GM19023 (cell line): ENCODE measurements around the gene MVD.
"Not testable (repeated sequence)": the region's sequence is repeated elsewhere in the genome, so short reads cannot be mapped to it uniquely, and the experiment has no call there.

Experiments
- ATAC-seq: cut with Tn5 transposase; IDR thresholded peaks from one replicate; pipeline ENCODE4 v1.9.1; 2021; ENCODE audit warnings: mild to moderate bottlenecking, moderate library complexity; ENCODE audit not compliant: unreplicated experiment

MVD gene

DNA sequence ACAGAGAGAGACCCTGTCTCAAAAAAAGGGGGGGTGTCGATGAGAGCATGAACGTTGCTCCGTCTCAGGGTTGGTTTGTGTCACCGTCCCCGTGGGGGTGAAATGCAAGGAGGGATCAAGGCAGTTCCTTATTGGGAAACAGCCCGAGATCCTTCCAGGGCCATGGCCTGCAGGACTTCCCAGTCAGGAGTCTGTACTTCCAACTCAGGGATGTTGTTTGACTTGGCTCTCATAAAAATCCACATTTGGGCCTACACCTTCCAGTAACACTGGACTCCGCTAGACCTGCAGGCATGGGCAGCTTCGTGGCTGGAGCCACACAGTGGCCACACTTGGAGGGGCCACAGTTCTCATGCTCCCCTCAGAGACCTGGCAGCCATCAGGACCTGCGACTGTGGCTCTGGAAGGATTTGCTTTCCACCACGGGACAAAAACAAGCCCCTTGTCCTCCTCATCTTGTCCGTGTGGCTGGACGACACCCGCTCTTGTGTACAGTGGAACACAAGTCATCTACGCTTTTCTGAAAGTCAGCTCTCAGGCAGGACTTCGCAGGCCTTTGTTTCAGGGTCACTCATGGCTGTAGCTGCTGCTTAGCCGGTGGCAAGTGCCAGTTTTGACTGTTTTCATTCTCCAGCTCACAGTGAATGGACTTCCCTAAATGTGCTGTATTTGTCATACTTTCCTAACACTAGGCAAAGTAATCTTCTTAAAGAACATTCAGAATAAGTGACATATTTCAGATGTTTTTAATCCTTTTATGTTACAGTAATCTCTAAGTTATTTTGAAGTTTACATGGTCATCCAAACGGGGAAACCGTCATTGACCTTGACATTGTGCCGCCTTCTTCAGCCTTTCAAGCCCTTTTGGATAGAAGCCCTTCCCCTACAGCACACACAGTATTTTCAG, 48.7 kb downstream of the MVD start:
- no peak for ATAC-seq

DNA sequence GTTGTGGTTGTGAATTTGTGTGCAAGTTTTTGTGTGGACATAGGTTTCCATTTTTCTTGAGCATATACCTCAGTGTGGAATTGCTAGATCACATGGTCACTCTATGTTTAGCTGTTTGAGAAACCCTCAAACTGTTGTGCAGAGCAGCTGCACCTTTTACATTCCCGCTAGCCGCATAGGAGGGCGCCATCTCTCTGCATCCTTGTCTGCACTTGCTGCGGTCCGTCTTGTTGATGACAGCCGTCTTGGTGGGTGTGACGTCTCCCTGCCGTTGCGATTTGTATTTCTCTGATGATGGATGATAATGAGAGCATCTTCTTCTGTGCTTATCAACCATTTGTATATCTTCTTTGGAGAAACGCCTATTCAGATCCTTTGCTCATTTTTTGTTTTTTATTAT, 49.6 kb downstream of the MVD start:
- no peak for ATAC-seq

DNA sequence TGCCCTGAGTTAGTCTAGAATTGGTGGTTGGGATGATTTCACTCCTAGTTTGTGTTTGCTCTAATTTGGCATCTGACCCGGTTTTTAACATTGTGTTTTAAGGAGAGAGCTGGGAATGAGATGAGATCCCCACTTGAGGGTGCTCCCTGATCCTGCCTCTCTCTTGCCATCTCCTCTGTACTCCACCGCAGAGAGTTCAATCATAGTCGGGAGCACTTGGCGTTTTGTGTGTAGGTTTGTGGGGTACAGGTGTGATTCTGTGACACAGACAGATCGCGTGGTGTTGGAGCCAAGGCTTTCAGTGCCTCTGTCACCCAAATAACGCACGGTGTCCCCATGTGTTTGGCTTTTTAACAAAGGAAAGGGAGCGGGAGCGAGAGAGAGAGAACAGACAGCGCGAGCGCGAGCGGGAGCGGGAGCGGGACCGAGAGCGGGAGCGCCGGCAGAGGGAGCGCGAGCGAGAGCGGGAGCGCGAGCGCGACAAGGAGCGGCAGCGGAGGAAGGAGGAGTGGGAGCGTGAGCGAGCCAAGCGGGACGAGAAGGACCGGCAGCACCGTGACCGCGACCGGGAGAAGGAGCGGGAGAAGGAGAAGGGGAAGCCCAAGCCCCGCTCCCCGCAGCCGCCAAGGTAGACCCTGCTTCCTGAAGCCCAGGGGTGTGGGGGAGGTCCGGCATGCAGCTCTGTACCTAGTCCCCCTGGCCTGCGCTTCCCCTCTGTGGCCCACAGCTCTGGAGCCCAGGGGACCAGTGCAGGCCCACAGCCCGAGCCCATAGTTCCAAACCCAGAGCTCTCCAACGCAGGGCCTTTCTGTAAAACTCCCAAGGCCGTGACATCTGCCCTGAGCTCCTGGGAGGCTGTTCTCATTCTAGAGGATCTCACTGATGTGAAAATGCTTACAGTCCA, 51.7 kb downstream of the MVD start:
- ATAC-seq, result no peak

DNA sequence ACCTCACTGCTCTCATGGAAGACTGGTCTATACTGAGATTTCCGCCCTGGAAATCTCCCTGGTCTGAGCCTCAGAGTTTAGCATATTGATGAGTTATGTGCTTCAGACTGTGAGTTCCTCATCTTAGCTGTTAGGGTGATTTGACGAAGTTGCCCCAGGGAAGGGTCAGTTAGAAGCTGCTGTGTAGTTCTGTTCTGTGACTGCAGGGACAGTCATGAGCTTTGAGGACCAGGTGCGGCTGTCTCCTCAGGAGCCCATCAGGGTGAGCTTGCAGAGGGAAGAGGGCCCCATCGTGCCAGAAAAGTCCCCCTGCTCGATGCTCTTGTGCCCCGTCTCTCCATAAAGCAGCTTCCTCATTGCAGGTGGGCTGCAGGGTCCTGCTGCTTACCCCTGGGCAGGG, 52.8 kb downstream of the MVD start:
- ATAC-seq, result no peak

DNA sequence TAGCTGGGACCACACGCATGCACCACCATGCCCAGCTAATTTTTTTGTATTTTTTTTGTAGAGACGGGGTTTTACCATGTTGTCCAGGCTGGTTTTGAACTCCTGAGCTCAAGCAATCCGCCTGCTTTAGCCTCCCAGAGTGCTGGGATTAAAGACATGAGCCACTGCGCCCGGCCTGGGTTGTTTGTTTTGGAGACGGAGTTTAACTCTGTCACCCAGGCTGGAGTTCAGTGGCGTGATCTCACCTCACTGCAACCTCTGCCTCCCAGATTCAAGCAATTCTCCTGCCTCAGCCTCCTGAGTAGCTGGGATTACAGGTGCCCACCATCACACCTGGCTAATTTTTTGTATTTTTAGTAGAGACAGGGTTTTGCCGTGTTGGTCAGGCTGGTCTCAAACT, 53.5 kb downstream of the MVD start:
- not testable (repeated sequence) for ATAC-seq

DNA sequence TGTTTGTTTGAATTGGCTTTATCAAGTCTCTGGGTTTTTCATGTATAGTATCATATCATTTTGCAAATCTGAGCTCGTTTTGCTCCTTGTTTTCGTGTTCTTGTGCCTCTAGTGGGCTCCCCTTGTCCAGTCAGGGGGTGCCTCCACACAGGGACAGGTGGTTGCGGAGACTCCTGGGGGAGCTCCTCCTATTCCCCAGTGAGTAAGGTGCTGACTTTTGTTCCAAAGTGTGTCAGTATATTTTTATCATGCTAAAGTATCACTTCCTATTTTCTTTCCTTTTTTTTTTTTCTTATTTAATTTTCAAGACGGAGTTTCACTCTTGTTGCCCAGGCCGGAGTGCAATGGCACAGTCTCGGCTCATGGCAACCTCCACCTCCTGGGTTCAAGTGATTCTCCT, 54.8 kb downstream of the MVD start:
- no peak for ATAC-seq

DNA sequence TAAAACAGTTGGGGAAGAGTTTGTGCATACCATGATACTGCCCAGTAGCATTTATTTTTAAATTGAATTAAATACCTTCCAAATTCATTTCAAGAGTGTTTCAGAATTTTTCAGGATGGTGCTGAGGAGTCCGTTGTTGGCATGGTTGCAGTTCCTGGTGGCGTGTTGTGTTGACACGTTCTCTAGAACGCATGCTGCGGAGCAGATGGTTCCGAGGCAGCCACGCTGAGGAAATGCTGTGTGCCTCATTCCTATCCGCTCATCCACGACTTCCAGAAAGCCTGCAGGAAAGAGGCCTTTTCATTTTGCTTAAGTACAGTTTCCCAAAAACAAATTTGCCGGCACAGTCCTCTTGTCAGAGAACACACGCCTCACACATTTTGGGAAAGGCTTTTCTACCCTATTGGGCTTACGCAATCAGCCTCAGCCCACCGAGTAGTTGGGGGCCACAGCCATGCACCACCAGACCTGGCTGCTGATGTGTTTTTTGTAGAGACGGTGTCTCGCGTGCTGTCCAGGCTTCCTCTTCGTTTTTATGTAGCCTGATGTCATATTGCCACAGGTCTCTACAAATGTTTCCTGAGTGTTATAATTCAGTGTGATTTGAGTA, 56.6 kb downstream of the MVD start:
- no peak for ATAC-seq

DNA sequence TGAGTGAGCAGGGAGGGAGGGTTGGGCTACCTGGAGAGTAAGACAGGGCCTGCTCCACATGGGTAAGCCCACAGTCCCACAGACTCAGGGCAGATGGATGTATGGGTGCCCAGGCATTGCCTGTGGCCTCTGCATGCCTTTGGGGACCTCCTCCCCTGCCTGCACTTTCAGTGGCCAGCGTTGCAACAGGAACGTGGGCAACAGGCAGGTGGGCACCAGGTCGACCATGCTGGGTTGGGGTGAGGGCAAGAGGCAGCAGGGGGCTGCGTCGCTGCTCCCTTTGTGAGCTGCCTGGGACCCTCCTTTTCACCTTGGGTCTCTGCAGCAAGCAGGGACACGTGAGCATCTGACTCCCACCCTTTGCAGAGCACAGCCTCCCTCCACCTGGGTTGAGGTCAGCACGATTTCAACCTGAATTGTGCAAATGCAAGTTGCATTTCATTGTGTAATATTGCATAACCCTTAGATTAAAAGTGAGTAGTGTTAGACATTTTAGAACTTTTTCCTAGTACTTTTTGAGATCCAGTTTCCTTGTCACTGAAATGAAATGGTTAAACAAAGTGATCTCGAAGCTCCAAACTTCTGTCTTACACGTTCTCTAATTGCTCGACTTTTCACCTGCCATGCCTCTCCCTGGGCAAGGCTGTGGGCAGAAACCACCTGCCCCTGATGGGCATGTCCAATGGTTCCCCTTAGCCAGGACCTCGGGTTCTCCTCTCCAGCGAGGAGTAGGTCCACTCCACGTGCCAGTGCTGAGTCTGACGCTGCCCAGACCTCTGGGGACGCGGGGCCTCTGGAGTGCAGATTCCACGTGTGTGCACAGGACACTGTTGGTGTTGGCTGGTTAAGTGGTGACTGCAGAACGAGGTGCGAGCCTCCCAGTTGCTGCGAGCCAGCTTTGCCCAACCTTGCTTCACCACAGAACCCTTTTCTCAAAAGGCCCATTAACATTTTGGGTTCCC, 57.4 kb downstream of the MVD start:
- no peak for ATAC-seq

DNA sequence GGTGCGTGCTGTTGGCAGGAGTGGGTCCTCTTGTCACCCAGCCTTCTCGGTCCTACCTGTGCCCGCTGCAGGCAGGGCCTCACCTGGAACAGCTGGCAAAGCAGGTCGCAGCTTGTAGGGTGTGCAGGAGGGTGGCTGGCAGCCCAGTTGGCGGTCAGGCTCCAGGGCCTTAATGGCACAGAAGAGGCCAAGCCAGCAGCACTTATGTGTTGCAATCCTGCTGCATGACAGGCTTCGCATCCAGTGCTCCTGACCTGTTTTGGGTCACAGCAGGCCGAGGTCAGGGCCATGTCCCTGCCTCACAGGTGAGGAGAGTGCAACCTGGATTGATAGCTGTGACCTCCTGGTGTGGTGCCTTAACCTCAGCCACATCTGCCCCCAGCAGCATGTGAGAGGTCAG, 60.8 kb downstream of the MVD start:
- no peak for ATAC-seq
